HT1080 (cell line): ENCODE measurements around the gene DMD. TPM values are rescaled to one million over a fixed set of nuclear protein-coding genes. Genes with fewer than 3 reads are reported as not detected.
A peak's percentile ranks its signal among the peaks of the same experiment; 100 is the strongest.

Experiments used
- DNase-seq: peaks from one replicate; pipeline ENCODE4 v3.0.0-alpha.2; 2015; ENCODE audit warnings: low read depth
- total RNA-seq: library from RNA; depleted of rRNA; stranded (reverse); fragments of >200 nt; shearing (Covaris generic); gene quantifications from 2 replicates; pipeline ENCODE4 v1.2.3, GENCODE V29; 2014

The DMD gene
- total RNA-seq, 1 experiment from 2014 or later = 4.0 TPM

DNA sequence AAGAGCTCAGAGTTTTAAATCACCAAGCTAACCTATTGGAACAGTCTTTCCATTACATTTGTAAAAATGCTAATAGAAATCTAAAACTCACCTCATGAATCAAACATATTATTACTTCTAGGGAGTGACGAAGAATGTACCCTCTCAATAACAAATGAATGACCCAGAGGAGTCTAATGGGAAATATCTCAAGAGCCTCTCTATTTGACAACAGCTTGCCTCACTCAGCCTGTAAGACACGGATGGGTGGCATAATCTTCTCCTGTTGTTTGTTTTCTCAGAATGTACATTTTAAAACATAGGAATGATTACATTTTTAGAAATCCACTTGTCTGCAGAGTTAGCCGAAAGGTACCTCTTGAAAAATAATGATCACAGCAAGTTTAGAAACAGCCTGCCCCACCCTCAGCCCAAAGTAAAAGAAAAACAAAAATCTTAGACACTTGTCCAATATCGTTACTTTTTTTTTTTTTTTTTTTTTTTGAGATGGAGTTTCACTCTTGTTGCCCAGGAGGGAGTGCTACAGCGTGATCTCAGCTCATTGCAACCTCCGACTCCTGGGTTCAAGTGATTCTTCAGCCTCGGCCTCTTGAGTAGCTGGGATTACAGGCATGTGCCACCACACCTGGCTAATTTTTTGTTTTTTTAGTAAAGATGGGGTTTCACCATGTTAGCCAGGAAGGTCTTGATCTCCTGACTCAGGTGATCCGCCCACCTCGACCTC lies 1955.9 kb downstream of the DMD start:
- DNase-seq = no peak

GRCh38 chrX:31252133-31252532 lies 1959.2 kb downstream of the DMD start:
- DNase-seq = no peak

DNA sequence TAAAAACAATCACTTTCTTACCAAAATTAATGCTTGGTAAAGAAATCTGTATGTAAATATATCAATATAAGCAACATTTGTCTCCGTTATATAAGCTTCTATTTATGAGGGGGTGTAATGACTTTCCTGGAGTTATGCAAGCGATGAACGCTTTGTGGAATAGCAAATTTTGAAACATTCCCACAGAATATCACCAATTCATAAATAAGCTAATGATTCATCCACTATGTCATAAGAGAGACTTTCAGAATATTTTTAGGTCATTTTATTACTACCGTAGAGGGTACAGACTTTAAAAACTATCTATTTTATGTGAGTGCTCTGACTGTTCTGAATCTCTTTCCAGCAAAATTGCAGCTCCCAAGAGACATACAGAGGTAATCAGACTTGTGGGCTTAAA lies 1960.0 kb downstream of the DMD start:
- DNase-seq = no peak

DNA sequence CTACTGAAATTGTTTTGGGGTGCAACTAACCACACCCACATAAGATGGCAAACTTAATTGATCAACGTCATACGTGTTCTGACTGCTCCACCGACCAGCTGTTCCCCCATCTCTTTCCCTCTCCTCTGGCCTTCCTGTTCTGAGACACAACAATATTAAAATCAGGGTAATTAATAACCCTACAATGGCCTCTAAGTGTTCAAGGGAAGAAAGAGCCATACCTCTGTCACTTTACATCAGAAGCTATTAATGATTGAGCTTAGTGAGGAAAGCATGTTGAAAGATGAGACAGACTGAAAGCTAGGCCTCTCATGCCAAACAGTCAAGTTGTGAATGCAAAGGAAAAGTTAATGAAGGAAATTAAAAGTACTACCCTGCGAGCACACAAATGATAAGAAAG lies 1965.6 kb downstream of the DMD start:
- no peak for DNase-seq

DNA sequence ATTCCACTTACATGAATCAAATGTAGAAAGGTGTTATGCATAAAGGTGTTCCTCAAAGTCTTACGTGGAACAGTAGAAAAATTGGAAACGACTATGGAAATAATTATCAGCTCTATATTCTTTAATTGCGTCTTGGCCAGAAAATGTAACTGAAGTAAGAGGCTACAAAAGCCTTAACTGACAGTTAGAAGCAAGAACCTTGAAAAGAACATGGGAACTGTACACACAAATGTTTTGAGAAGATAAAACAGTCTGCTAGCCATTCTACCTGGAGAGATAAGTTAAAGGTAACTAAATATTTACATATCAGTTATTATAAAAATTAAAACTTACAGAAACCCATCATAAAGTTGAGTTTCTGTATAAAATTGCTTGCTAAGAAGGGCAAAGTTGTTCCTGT lies 1967.5 kb downstream of the DMD start:
- DNase-seq = no peak

DNA sequence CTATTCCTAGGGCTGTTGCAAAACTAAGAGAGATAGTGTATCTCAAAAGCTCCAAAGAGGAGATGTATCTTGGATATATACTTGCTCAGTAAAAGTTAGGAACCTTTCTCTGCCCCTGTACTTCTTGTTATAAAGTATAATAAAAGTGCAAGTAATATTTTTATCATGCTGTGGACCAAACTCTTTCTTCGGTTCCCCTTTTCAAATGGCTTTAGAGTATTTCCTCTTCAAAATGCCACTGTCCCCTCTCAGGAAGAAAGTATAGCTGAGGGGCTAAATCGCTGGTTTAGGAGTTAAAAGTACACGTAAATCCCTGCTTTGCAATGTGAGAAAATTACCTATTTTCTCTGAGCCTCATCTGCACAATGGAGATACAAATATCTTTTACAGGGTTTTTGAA lies 1970.4 kb downstream of the DMD start:
- no peak for DNase-seq

GRCh38 chrX:31237189-31237588 lies 1974.2 kb downstream of the DMD start:
- DNase-seq = no peak

DNA sequence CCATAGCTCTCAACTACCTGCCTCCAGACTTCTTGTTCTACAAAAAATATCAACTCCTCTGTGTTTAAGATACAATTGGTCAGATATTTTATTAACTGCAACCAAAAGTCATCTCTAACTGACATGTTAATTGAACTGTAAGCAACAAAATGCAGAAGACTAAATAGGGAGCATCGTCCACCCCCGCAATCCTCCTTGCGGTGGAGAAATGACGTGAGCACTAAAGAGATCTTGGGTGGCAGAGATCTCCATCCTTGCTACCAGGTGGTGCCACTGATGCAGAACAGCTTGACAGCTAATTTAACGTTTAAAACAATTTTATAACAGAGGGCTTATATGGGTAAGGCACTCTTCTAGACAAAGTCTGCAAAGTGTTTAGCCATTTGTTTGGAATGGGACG lies 1975.1 kb downstream of the DMD start:
- no peak for DNase-seq

DNA sequence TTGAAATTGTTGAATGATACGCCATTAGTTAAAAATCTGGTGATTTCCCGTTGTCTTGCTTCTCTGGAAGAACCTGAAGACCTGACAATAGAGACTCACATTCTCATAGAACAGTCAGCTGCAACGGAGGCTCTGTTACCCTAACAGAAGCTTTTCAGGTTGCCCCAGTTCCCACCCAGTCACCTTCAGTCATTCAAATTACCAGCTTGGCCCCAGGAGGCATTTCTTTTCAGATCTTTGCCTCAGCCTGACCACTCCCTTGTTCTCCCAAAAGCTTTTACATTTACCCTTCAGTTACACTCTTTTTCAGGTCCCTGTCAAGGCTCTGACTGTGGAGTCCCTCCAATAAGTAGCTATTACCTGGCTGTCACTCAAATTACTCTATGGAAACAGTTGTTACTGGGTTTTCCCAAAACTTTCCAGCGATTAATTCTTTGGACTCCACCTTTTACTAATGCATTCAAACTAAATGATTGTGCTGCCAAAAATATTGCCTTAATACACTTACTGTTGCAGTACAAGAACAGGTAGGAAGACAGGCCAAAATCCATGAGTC lies 1977.3 kb downstream of the DMD start:
- no peak for DNase-seq

DNA sequence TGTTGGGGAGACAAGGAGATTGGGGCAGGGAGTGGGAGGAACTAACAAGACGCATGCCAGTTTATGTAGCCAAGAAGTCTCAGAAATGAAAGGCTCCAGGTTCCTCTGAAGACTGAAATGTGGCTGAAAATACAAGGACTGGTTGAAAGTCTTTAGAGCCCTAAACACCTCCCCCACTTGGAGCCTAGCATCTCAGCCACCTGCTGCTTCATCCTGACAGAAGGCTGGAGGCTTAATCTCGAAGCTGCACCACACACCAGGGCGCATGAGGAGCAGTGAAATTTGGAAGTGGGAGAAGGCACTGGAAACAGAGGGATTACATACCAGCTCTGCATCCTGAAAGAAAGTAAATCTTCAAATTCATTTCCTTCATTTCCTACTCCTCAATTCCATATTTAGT lies 1978.8 kb downstream of the DMD start:
- DNase-seq = no peak

DNA sequence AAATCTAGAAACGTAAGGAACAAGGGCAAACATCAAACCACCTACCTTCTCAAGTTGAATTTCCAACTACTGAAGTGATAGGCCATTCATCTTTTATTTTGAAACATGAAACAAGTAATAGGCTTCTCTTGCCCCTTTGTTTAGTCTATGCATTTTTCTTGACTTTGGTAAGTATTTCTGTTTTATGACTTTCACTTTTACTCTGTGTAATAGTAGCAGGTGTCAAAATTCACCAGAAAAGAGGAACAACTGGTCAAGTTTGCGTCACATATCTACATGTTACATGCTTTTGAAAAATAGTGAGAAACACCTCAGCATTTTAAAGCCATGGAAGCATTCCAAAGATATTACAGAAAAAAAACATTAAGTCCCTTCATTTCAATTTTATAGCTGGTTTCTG lies 1982.4 kb downstream of the DMD start:
- DNase-seq = no peak

DNA sequence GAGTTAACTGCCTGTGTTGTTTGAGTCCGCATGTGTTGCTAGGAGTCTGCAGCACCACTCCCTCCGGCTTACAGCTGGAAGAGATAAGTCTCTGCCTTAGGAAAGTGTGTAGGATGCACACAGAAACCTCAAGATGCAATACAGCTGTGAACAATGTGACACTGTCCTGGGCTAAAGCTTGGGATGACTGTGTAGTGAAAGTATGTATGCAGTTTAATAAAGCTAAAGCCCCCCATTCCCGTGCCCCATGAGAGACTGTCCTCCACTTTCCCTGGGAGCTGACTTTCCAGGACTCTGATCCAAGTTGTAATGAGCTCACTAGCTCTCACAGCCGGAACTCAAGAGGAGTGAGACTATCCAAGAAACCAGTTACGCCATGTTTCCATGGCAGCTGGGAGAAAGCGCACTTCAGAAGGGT lies 1982.9 kb downstream of the DMD start:
- DNase-seq = no peak

- no peak for DNase-seq
Measured at GRCh38 chrX:31227250-31227649, 1984.1 kb downstream of the DMD start.

- no peak for DNase-seq
Measured at GRCh38 chrX:31225819-31226218, 1985.5 kb downstream of the DMD start.

DNA sequence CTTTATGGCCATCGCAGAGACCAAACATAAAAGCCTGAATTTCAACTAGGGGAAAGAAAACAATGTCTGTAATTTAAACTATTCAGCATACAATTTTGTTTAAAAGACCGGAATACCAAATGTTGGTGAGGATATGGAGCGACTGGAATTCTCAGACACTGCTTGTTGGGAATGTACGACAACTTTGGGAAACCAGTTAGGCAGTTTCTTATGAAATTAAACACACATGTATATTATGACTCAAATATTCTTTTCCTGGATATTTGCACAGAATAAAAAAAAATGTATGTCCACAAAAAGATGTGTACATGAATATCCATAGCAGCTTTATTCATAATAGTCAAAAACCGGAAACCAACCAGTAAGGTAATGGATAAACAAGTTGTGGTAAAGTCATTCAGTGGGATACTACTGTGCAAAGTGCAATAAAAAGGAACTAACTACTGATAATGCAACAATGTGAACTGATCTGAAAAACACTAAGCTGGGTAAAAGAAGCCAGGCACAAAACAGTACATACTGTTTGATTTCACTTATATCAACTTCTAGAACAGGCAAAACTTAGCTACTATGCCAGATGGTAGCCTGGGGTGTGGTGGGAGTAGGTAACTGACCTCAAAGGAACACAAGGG lies 1986.9 kb downstream of the DMD start:
- no peak for DNase-seq

DNA sequence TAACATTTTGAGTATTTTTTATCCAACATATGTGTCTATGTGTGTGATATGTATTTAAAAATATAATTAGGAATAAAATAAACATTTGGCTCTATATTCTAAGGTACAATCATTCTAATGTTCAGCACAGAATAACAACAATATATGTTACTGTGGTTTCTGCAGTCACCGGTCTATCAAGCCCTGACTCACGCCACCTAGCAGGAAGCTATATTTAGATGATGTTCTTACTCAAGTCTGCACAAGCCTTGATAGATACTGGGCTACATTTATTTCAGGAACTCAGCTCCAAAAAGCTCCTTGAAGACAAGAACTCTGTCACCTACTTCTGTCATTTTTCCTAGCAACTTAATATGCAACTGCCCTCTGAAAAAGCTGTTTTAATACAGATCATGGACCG lies 1987.5 kb downstream of the DMD start:
- DNase-seq = peak; percentile 53

DNA sequence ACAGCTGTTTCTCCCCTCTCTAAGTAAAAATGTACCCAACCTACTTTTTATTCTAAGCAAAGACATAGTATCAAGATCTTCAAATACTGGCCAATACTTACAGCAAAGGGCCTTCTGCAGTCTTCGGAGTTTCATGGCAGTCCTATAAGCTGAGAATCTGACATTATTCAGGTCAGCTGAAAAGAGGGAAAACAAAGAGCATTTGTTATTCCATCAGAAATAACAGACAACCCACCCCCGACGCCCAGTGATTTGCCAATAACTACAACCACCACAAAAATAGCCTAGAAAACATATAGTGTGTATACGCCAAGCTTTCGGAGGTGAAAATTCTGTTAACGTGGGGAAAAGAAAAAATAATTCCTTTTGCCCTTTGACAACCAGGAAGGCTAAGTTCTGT lies 1988.4 kb downstream of the DMD start:
- no peak for DNase-seq

DNA sequence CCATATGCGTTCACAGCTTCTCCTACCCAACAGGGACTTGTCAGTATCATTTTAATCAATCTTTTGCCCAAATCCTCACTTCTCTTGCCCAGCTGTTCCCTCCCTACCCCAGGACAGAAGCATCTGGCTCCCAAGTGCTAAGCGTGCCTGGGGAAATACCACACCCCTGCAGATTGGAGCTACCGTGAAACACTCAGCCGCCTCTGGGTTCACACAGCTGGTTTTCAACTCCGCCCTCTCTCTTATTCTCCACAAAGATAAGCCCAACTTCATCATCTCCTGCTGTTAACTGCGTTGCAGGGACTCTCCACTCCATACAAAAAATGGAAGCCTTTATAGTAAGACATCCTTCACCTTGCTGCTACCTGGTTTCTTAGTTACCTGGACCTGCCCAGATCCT lies 1992.2 kb downstream of the DMD start:
- no peak for DNase-seq

DNA sequence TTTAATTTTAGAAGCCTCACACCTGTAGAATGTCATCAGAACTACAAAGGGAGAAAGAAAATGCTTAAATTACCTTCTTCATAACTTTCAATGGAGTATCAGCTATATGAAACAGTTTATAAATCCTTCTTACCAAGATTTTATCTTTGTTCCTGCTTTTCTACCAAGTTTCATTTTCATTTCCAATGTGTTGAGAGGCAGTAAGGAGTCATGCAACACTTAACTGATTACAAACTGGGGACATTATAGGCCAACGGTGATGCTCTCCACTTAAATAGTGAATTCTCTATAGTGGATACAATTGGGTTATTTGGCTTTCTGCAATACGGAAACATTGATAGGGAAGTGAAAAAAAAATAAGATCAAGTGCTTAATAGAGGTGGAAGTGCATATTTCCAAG lies 1994.3 kb downstream of the DMD start:
- DNase-seq = no peak

DNA sequence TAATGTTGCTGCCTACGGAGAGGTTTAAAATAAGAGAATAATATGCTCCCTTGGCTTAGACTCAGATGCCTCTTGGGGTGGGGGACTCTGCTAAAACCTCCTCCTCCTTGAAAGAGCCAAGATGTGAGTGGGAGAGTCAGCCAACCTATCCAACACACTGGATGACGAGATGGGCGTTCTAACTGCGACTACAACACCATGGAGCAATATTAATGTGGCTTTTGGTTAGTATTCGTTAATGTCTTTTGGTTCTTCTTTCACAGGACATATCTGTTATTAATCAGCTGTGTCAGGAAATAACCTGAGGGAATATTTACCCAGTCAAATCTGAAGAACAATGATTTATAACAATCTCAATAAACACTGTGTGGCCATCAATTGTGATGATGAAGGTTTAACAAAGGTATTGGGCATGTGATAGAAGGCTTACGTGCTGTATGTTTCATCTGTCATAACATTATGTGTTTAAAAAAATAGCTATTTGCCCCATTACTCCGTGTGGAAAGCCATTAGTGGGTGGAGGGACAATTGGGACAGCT lies 1996.0 kb downstream of the DMD start:
- DNase-seq = no peak

GRCh38 chrX:31213941-31214340 lies 1997.4 kb downstream of the DMD start:
- DNase-seq = peak; percentile 6

- no peak for DNase-seq
Measured at GRCh38 chrX:31212856-31213748, 1998.2 kb downstream of the DMD start.
